Common myeloid progenitor, CD34-positive (primary cell): ENCODE data around the gene LIG3.

ENCODE experiments used
- CTCF ChIA-PET: fragments of 350-600 bp; sonication (Branson Sonifier 250); formaldehyde crosslinking; loops from one replicate; lab custom pipeline; 2021; ENCODE audit warnings: antibody characterized with exemption; lab: Charles Lee
- POLR2A ChIA-PET: fragments of 350-600 bp; sonication (Branson Sonifier 250); formaldehyde crosslinking; loops from one replicate; lab custom pipeline; 2021; ENCODE audit warnings: antibody characterized with exemption; lab: Charles Lee
- DNase-seq, 3 donors: peaks; one replicate each; pipeline versions ENCODE4 v3.0.0 to v3.0.0-alpha.2; 2013
- H3K27ac ChIP-seq, 2 experiments: 1 replicate in 1 of 2; 2 replicates in 1 of 2; pipeline ENCODE4 v1.7.0; 2013; ENCODE audit warnings: inconsistent platforms in 2 of 2, low read length in 2 of 2, mild to moderate bottlenecking in 2 of 2, low read depth in 1 of 2, moderate library complexity in 1 of 2; ENCODE audit not compliant: severe bottlenecking in 2 of 2, insufficient read depth in 1 of 2, poor library complexity in 1 of 2
- H3K27me3 ChIP-seq, 5 experiments: replicated peaks in 2 of 5; 1 replicate in 3 of 5; 2 replicates in 2 of 5; pipeline versions ENCODE4 v1.6.1 to v1.7.0; 2013; ENCODE audit warnings: low read length in 4 of 5, mild to moderate bottlenecking in 2 of 5, moderate library complexity in 2 of 5, inconsistent platforms in 1 of 5; ENCODE audit not compliant: insufficient read depth in 5 of 5, control insufficient read depth in 4 of 5
- H3K36me3 ChIP-seq, 4 experiments: 1 replicate in 2 of 4; 2 replicates in 2 of 4; pipeline versions ENCODE4 v1.6.1 to v1.7.0; 2013; ENCODE audit warnings: low read length in 3 of 4, control low read depth in 1 of 4, mild to moderate bottlenecking in 1 of 4; ENCODE audit not compliant: control insufficient read depth in 4 of 4, insufficient read depth in 4 of 4
- H3K4me1 ChIP-seq, 4 experiments: 1 replicate in 3 of 4; 2 replicates in 1 of 4; pipeline versions ENCODE4 v1.6.1 to v1.7.1; 2013; ENCODE audit warnings: low read length in 3 of 4, mild to moderate bottlenecking in 3 of 4, control low read depth in 1 of 4, inconsistent platforms in 1 of 4, moderate library complexity in 1 of 4; ENCODE audit not compliant: control insufficient read depth in 4 of 4, insufficient read depth in 4 of 4; ENCODE audit errors: control extremely low read depth in 1 of 4
- H3K4me3 ChIP-seq, 7 experiments: 1 replicate in 4 of 7; 2 replicates in 3 of 7; pipeline versions ENCODE4 v1.5.1 to v1.7.0; 2013; ENCODE audit warnings: mild to moderate bottlenecking in 7 of 7, low read length in 6 of 7, moderate library complexity in 6 of 7, inconsistent platforms in 2 of 7, low read depth in 2 of 7, control low read depth in 1 of 7; ENCODE audit not compliant: insufficient read depth in 4 of 7, control insufficient read depth in 1 of 7; ENCODE audit errors: extremely low read depth in 1 of 7
- H3K9me3 ChIP-seq, 5 experiments: 1 replicate in 4 of 5; 2 replicates in 1 of 5; pipeline versions ENCODE4 v1.6.1 to v1.7.1; 2013; ENCODE audit warnings: low read length in 4 of 5, mild to moderate bottlenecking in 2 of 5, inconsistent platforms in 1 of 5, low read depth in 1 of 5, moderate library complexity in 1 of 5; ENCODE audit not compliant: control insufficient read depth in 4 of 5, insufficient read depth in 2 of 5; ENCODE audit errors: control extremely low read depth in 1 of 5
- WGBS: methylation state at CpG from one replicate; pipeline ENCODE4 v1.1.5; 2013; ENCODE audit not compliant: insufficient coverage; 5-methylcytosine and 5-hydroxymethylcytosine counted together

The LIG3 gene

DNA sequence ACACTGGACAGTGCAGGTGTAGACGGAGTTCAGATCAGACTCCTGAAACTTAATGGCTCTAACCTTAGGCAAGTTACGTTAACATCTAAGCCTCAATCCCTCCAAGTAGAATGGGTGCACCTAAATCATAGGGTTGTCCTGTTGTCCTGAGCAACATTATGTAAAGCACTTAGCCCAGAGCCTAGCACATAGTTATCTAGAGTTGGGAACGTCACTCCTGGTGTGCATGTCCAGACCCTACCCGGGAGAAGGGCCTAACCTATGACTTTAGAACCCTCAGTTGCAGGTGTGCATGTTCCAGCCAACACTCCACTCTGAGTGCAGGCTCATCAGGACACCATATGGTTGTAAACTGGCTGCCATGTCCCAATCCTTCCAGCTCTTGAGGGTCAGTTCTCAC is 26.0 kb downstream of the LIG3 start:
- 97% methylated on average over 4 of the region's 4 CpGs for WGBS
- Histone ChIP-seq H3K4me3 (no peak overlapping the region), H3K9me3 (no peaks in the 10 kb centered on the region), H3K27ac (no peak overlapping the region), H3K4me1 (no peaks in the 10 kb centered on the region), H3K36me3 (peaks cover 13 to 76% (median 51%) of the 10 kb centered on the region in 4 experiments), H3K27me3 (no peaks in the 10 kb centered on the region)
- POLR2A ChIA-PET = no interaction called here
- no peak for DNase-seq
- CTCF ChIA-PET = interaction anchor here (0.7 to 1.9 kb wide), 7 partner anchors 10 to 113 kb away, joined by 3 to 7 read pairs (median 3); partner anchors contain the start of gene RAD51D

GRCh38 chr17:35006961-35007360 is 26.6 kb downstream of the LIG3 start:
- no peak overlapping the region for H3K27ac ChIP-seq
- peaks cover 16 to 76% (median 52%) of the 10 kb centered on the region in 4 experiments for H3K36me3 ChIP-seq
- 100% methylated on average over 1 of the region's 1 CpG for WGBS
- no peak overlapping the region for H3K4me3 ChIP-seq
- no peaks in the 10 kb centered on the region for H3K27me3 ChIP-seq
- ChIA-PET CTCF (interaction anchor here (0.9 to 3.9 kb wide), 6 partner anchors 11 to 113 kb away, joined by 3 to 19 read pairs (median 4); partner anchors contain the start of gene RAD51D), POLR2A (no interaction called here)
- DNase-seq = no peak
- no peaks in the 10 kb centered on the region for H3K9me3 ChIP-seq
- H3K4me1 ChIP-seq = no peaks in the 10 kb centered on the region

DNA sequence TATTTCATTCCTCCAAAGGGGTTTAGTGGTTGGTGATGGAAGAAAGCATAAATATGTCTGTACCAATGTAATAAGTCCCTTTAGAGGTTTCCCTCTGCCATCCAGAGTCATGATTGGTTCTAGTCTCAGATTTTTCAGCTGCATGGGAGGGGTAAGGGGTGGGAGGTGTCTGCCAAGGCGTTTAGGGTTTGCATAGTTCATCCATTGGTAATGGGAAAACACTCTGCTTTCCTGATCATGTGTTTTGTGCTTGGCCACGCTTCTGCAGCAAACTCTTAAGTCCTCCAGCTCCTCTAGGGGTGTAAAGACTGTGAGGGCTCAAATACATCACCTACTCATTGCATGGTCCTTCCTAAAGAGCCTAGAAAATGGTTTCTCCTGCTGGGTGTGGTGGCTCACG is 29.8 kb downstream of the LIG3 start:
- no peak for DNase-seq
- Histone ChIP-seq H3K4me3 (no peak overlapping the region), H3K4me1 (no peaks in the 10 kb centered on the region), H3K36me3 (peaks cover 17 to 73% (median 43%) of the 10 kb centered on the region in 4 experiments), H3K27ac (no peak overlapping the region), H3K9me3 (no peaks in the 10 kb centered on the region), H3K27me3 (no peaks in the 10 kb centered on the region)
- ChIA-PET CTCF (interaction anchor here (0.7 to 3.9 kb wide), 6 partner anchors 8 to 1232 kb away, joined by 3 to 19 read pairs (median 5); partner anchors contain the start of gene RFFL), POLR2A (interaction anchor here (1.2 kb wide), 1 partner anchor 54 kb away, joined by 3 read pairs; no protein-coding TSS in a partner anchor)
- 92% methylated on average over 2 of the region's 3 CpGs for WGBS

DNA sequence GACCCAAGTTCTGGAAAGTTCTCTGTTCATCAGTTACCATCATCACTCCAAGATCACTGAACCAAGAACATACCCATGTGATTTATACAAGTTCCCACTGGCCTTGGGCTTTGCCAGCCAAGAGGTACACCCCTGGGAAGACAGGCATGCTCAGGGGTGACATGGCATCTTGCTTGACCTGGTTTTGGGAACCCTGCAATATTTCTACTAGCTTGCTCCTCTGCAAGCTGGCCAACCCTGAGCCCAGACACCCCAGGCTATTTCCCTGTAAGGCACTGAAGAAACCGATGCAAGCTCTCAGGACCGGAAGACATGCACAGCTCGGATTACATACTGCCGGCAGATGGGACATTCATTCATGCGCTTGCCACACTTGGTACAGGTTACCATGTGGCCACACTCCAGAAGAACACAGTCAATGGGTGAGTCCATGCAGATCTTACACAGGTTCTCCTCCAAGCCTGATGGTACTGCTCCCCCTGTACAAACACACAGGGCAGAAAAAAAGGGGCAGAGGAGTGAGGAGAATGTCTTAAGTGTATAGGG is 31.4 kb downstream of the LIG3 start:
- Histone ChIP-seq H3K36me3 (peaks cover 20 to 78% (median 44%) of the 10 kb centered on the region in 4 experiments), H3K9me3 (no peaks in the 10 kb centered on the region), H3K27ac (no peak overlapping the region), H3K4me1 (no peaks in the 10 kb centered on the region), H3K27me3 (no peaks in the 10 kb centered on the region), H3K4me3 (no peak overlapping the region)
- DNase-seq = no peak
- POLR2A ChIA-PET = no interaction called here
- 95% methylated on average over 5 of the region's 5 CpGs for WGBS
- CTCF ChIA-PET = interaction anchor here (0.9 to 1.7 kb wide), 2 partner anchors 15 to 23 kb away, joined by 3 to 5 read pairs; no protein-coding TSS in a partner anchor

- Histone ChIP-seq H3K36me3 (peaks cover 22 to 75% (median 49%) of the 10 kb centered on the region in 4 experiments), H3K27ac (no peak overlapping the region), H3K27me3 (no peaks in the 10 kb centered on the region), H3K4me3 (no peak overlapping the region), H3K4me1 (no peaks in the 10 kb centered on the region), H3K9me3 (no peaks in the 10 kb centered on the region)
- CTCF ChIA-PET = interaction anchor here (1.2 to 4.4 kb wide), 4 partner anchors 8 to 46 kb away, joined by 4 to 19 read pairs (median 7); no protein-coding TSS in a partner anchor
- WGBS = 98% methylated on average over 4 of the region's 4 CpGs
- POLR2A ChIA-PET = interaction anchor here (0.6 kb wide), 1 partner anchor 258 kb away, joined by 3 read pairs; no protein-coding TSS in a partner anchor
- no peak for DNase-seq
Observed at GRCh38 chr17:35016369-35016768, 36.1 kb downstream of the LIG3 start.

- H3K9me3 ChIP-seq = no peaks in the 10 kb centered on the region
- POLR2A ChIA-PET = interaction anchor here (0.6 kb wide), 1 partner anchor 257 kb away, joined by 3 read pairs; no protein-coding TSS in a partner anchor
- H3K27ac ChIP-seq = no peak overlapping the region
- DNase-seq = no peak
- no peaks in the 10 kb centered on the region for H3K27me3 ChIP-seq
- H3K4me1 ChIP-seq = peaks cover 0 to under 1% (median under 1%) of the 10 kb centered on the region in 4 experiments
- H3K36me3 ChIP-seq = peaks cover 16 to 72% (median 43%) of the 10 kb centered on the region in 4 experiments
- 92% methylated on average over 2 of the region's 4 CpGs for WGBS
- H3K4me3 ChIP-seq = no peak overlapping the region
- CTCF ChIA-PET = interaction anchor here (1.1 to 4.4 kb wide), 4 partner anchors 8 to 45 kb away, joined by 3 to 19 read pairs (median 7); no protein-coding TSS in a partner anchor
Observed at GRCh38 chr17:35017021-35017420, 36.7 kb downstream of the LIG3 start.

GRCh38 chr17:35018814-35019213 is 38.5 kb downstream of the LIG3 start:
- Histone ChIP-seq H3K4me3 (no peak overlapping the region), H3K27ac (no peak overlapping the region), H3K9me3 (no peaks in the 10 kb centered on the region), H3K36me3 (peaks cover 16 to 57% (median 39%) of the 10 kb centered on the region in 4 experiments), H3K27me3 (no peaks in the 10 kb centered on the region), H3K4me1 (peaks cover 2 to 15% (median 12%) of the 10 kb centered on the region in 4 experiments)
- DNase-seq = no peak
- POLR2A ChIA-PET = no interaction called here
- 100% methylated on average over 2 of the region's 2 CpGs for WGBS
- CTCF ChIA-PET = interaction anchor here (0.7 to 4.4 kb wide), 6 partner anchors 10 to 100 kb away, joined by 3 to 19 read pairs (median 4); no protein-coding TSS in a partner anchor
